K562 (cell line): Measurements from ENCODE around the gene SNAPC2. TPM values are rescaled to one million over a fixed set of nuclear protein-coding genes. Genes with fewer than 3 reads are reported as not detected.

ENCODE experiments used
- ESRRB ChIP-seq: fragments of 250-450 bp; sonication (Bioruptor Pico); IDR thresholded peaks from 2 replicates; pipeline ENCODE4 v1.5.0; 2020; ENCODE audit warnings: mild to moderate bottlenecking, moderate library complexity, borderline replicate concordance
- HNRNPH1 ChIP-seq: fragments of 200-400 bp; formaldehyde crosslinking; optimal IDR thresholded peaks from 2 replicates; pipeline ENCODE3; 2017; ENCODE audit warnings: low read depth, mild to moderate bottlenecking, low read length, moderate library complexity
- IFI16 ChIP-seq: fragments of 250-450 bp; sonication (Bioruptor Pico); IDR thresholded peaks from 2 replicates; pipeline ENCODE4 v2.1.2; 2022; ENCODE audit warnings: mild to moderate bottlenecking, inconsistent platforms
- KDM2B ChIP-seq: fragments of 250-450 bp; sonication (Bioruptor Pico); IDR thresholded peaks from 2 replicates; pipeline ENCODE4 v1.8.0; 2021; ENCODE audit warnings: mild to moderate bottlenecking, moderate library complexity
- KLF13 ChIP-seq: fragments of 450-650 bp; IDR thresholded peaks from 2 replicates; pipeline ENCODE4 v1.6.1; 2016; ENCODE audit warnings: missing genetic modification characterization, low read depth, mild to moderate bottlenecking, missing compliant biosample characterization, moderate library complexity, borderline replicate concordance
- MECOM ChIP-seq: fragments of 250-450 bp; sonication (Bioruptor Pico); IDR thresholded peaks from 2 replicates; pipeline ENCODE4 v1.8.0; 2022; ENCODE audit warnings: inconsistent platforms
- NONO ChIP-seq, 2 experiments: fragments of 200-400 bp in 1 of 2; fragments of 450-650 bp in 1 of 2; formaldehyde crosslinking in 1 of 2; IDR thresholded peaks; 2 replicates each; pipeline ENCODE4 v1.6.1; 2017; ENCODE audit warnings: low read depth in 2 of 2, mild to moderate bottlenecking in 2 of 2, moderate library complexity in 2 of 2, low read length in 1 of 2
- XRCC3 ChIP-seq: fragments of 450-650 bp; IDR thresholded peaks from 2 replicates; pipeline ENCODE4 v1.6.1; 2017; ENCODE audit warnings: mild to moderate bottlenecking, moderate library complexity
- ZFX ChIP-seq: sonication (generic); formaldehyde crosslinking; IDR thresholded peaks from 2 replicates; pipeline ENCODE4 v1.8.0; 2022; ENCODE audit warnings: mild to moderate bottlenecking, missing genetic modification reagents, moderate library complexity
- ZNF311 ChIP-seq: fragments of 250-450 bp; sonication (Bioruptor Pico); IDR thresholded peaks from 2 replicates; pipeline ENCODE4 v1.4.0; 2020; ENCODE audit warnings: mild to moderate bottlenecking, moderate library complexity
- ZNF431 ChIP-seq: sonication (generic); formaldehyde crosslinking; IDR thresholded peaks from 2 replicates; pipeline ENCODE4 v1.8.0; 2022; ENCODE audit warnings: mild to moderate bottlenecking, missing genetic modification reagents
- ZNF583 ChIP-seq: fragments of 250-450 bp; sonication (Bioruptor Pico); IDR thresholded peaks from 2 replicates; pipeline ENCODE4 v1.4.0; 2020
- polyA plus RNA-seq, 8 experiments: library from polyadenylated mRNA; depleted of rRNA in 4 of 8; stranded (reverse) in 5 of 8; unstranded in 3 of 8; fragments of >200 nt; fragmentation: Nextera tagmentation in 2 of 8; fragmentation: Illumina TruSeq in 1 of 8; extraction: Ambion mirVana in 2 of 8; extraction: Trizol in 1 of 8; gene quantifications; 2 replicates each; pipeline versions ENCODE4 v1.2.1 to v1.2.3, GENCODE V29; 2011 to 2014; ENCODE audit warnings: inconsistent platforms in 1 of 8, missing spikeins in 1 of 8
- total RNA-seq, 7 experiments: library from RNA; depleted of rRNA in 6 of 7; stranded (reverse); fragments of >200 nt in 6 of 7; fragmentation: Illumina TruSeq in 2 of 7; extraction: Trizol in 2 of 7; gene quantifications; 2 replicates each; pipeline versions ENCODE4 v1.2.1 to v1.2.3, GENCODE V29; 2011 to 2021; ENCODE audit warnings: low replicate concordance in 1 of 7
- TF ChIP-seq, protein P1 (sequence below): sonication (generic); formaldehyde crosslinking; IDR thresholded peaks from 2 replicates; pipeline ENCODE4 v1.8.1; 2022; ENCODE audit warnings: missing genetic modification reagents
- TF ChIP-seq, protein P2 (sequence below): fragments of 450-650 bp; formaldehyde crosslinking; IDR thresholded peaks from 2 replicates; pipeline ENCODE4 v1.4.0; 2020; ENCODE audit warnings: mild to moderate bottlenecking
- TF ChIP-seq, protein P3 (sequence below), 2 experiments: IDR thresholded peaks; 2 replicates each; pipeline ENCODE4 v1.6.1; 2012; ENCODE audit warnings: improper control_type of control experiment in 2 of 2, low read depth in 2 of 2, low read length in 2 of 2, borderline replicate concordance in 1 of 2
- TF ChIP-seq, protein P4 (sequence below): fragments of 450-650 bp; IDR thresholded peaks from one replicate; pipeline ENCODE4 v1.6.1; 2018; ENCODE audit warnings: mild to moderate bottlenecking, moderate library complexity; ENCODE audit not compliant: partially characterized antibody
- TF ChIP-seq, protein P5 (sequence below): sonication (generic); formaldehyde crosslinking; IDR thresholded peaks from 2 replicates; pipeline ENCODE4 v1.8.1; 2023; ENCODE audit warnings: mild to moderate bottlenecking, missing genetic modification reagents, moderate library complexity
- TF ChIP-seq, protein P6 (sequence below): sonication (generic); formaldehyde crosslinking; IDR thresholded peaks from 2 replicates; pipeline ENCODE4 v1.9.0; 2022; ENCODE audit warnings: mild to moderate bottlenecking, missing genetic modification reagents

Gene SNAPC2
- total and polyA plus RNA-seq, 9 of the 15 experiments (the other 6 are each of a cell fraction or from before 2014, with no cell fraction given), result 0.59 to 45.1 (median 15.3) TPM

DNA sequence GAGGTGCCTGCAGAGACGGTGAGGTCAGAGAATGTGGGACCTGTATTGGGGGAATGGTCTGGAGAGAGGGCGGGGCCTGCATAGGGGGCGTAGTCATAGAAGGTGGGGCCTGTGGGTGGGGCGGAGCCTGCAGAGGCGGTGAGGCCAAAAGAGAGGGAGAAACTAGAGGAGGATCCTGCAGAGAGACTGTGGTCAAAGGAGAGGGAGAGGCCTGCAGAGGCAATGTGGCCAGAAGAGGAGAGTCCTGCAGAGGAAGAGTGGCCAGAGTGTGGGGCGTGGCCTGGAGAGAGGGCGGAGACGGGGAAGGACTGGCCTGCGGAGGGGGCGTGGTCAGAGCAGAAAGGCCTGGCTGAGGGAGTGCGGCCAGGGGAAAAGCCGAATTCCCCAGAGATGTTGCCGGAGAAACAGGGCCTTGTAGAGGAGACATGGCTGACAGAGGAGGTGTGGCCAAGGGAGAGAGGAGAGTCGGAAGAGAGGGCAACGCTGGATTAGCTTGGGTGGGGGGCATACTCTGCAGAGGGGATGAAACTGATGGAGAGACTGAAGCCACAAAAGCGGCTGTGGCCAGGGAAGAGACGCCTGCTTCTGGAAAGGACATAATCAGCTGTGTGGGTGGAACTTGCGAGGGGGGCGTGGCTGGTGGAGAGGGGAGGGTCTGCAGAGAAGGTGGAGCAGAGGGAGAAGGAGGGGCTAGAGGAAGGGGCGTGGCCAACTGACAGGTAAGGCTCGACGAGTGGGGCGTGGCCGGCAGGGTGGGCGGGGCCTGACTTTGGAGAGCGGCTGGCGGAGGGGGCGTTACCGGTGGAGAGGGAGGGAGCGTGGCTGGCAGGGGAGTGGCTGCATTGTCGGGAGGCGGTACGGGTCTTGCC lies 48.5 kb upstream of the SNAPC2 start (continued):
- TF ChIP-seq, protein P1, sequence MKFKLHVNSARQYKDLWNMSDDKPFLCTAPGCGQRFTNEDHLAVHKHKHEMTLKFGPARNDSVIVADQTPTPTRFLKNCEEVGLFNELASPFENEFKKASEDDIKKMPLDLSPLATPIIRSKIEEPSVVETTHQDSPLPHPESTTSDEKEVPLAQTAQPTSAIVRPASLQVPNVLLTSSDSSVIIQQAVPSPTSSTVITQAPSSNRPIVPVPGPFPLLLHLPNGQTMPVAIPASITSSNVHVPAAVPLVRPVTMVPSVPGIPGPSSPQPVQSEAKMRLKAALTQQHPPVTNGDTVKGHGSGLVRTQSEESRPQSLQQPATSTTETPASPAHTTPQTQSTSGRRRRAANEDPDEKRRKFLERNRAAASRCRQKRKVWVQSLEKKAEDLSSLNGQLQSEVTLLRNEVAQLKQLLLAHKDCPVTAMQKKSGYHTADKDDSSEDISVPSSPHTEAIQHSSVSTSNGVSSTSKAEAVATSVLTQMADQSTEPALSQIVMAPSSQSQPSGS (CRISPR knock-in tag), result no peak
- TF ChIP-seq, protein P2, sequence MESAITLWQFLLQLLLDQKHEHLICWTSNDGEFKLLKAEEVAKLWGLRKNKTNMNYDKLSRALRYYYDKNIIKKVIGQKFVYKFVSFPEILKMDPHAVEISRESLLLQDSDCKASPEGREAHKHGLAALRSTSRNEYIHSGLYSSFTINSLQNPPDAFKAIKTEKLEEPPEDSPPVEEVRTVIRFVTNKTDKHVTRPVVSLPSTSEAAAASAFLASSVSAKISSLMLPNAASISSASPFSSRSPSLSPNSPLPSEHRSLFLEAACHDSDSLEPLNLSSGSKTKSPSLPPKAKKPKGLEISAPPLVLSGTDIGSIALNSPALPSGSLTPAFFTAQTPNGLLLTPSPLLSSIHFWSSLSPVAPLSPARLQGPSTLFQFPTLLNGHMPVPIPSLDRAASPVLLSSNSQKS (CRISPR knock-in tag), result no peak
- no peak for TF ChIP-seq NONO (IDR thresholded peaks at IDR 0.05; ENCODE audit: low read depth in 2 of 2, low read length in 1 of 2)
- 0 out of 2 replicates have a peak, but pooled peaks have one; percentile 22 for TF ChIP-seq KLF13 (tag)
- TF ChIP-seq, protein P3, sequence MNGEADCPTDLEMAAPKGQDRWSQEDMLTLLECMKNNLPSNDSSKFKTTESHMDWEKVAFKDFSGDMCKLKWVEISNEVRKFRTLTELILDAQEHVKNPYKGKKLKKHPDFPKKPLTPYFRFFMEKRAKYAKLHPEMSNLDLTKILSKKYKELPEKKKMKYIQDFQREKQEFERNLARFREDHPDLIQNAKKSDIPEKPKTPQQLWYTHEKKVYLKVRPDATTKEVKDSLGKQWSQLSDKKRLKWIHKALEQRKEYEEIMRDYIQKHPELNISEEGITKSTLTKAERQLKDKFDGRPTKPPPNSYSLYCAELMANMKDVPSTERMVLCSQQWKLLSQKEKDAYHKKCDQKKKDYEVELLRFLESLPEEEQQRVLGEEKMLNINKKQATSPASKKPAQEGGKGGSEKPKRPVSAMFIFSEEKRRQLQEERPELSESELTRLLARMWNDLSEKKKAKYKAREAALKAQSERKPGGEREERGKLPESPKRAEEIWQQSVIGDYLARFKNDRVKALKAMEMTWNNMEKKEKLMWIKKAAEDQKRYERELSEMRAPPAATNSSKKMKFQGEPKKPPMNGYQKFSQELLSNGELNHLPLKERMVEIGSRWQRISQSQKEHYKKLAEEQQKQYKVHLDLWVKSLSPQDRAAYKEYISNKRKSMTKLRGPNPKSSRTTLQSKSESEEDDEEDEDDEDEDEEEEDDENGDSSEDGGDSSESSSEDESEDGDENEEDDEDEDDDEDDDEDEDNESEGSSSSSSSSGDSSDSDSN (IDR thresholded peaks at IDR 0.05; ENCODE audit: borderline replicate concordance in 1 of 2, low read depth in 2 of 2, low read length in 2 of 2), result no peak
- peak; percentile 51; the same call in 1 of the 2 replicates for TF ChIP-seq ZFX (CRISPR knock-in tag)
- TF ChIP-seq HNRNPH1, result no peak
- no peak for TF ChIP-seq ESRRB (CRISPR knock-in tag)
- TF ChIP-seq XRCC3, result no peak
- no peak for TF ChIP-seq IFI16 (CRISPR knock-in tag)
- no peak for TF ChIP-seq MECOM
- TF ChIP-seq ZNF583 (CRISPR knock-in tag), result no peak
- TF ChIP-seq ZNF311, result no peak
- no peak for TF ChIP-seq KDM2B (CRISPR knock-in tag)
- TF ChIP-seq, protein P4, sequence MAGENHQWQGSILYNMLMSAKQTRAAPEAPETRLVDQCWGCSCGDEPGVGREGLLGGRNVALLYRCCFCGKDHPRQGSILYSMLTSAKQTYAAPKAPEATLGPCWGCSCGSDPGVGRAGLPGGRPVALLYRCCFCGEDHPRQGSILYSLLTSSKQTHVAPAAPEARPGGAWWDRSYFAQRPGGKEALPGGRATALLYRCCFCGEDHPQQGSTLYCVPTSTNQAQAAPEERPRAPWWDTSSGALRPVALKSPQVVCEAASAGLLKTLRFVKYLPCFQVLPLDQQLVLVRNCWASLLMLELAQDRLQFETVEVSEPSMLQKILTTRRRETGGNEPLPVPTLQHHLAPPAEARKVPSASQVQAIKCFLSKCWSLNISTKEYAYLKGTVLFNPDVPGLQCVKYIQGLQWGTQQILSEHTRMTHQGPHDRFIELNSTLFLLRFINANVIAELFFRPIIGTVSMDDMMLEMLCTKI, result no peak
- TF ChIP-seq, protein P5, sequence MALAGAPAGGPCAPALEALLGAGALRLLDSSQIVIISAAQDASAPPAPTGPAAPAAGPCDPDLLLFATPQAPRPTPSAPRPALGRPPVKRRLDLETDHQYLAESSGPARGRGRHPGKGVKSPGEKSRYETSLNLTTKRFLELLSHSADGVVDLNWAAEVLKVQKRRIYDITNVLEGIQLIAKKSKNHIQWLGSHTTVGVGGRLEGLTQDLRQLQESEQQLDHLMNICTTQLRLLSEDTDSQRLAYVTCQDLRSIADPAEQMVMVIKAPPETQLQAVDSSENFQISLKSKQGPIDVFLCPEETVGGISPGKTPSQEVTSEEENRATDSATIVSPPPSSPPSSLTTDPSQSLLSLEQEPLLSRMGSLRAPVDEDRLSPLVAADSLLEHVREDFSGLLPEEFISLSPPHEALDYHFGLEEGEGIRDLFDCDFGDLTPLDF, result no peak
- no peak for TF ChIP-seq ZNF431
- TF ChIP-seq, protein P6, sequence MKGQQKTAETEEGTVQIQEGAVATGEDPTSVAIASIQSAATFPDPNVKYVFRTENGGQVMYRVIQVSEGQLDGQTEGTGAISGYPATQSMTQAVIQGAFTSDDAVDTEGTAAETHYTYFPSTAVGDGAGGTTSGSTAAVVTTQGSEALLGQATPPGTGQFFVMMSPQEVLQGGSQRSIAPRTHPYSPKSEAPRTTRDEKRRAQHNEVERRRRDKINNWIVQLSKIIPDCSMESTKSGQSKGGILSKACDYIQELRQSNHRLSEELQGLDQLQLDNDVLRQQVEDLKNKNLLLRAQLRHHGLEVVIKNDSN (CRISPR knock-in tag), result 0 out of 2 replicates have a peak, but pooled peaks have one; percentile 7
